Calu3 (cell line): Measurements from ENCODE around the gene CDH5. TPM values are rescaled to one million over a fixed set of nuclear protein-coding genes. Genes with fewer than 3 reads are reported as not detected.

ENCODE experiments used
- BruUV-seq: library from RNA; stranded (reverse); fragments of 400-500 nt; replicated peaks from 2 replicates; lab custom pipeline; 2021; lab: Mats Ljungman, UMichigan
- CTCF ChIA-PET: fragments of 300-600 bp; sonication (Branson Sonifier 250); formaldehyde crosslinking; loops from one replicate; lab custom pipeline; 2022; ENCODE audit warnings: antibody characterized with exemption; lab: Charles Lee
- DNase-seq: peaks from one replicate; pipeline ENCODE4 v3.0.0; 2022
- H3K27ac Mint-ChIP-seq: one replicate; pipeline ENCODE4 v1.8.0; 2022; ENCODE audit warnings: mixed read lengths; ENCODE audit not compliant: unreplicated experiment
- H3K27me3 Mint-ChIP-seq: one replicate; pipeline ENCODE4 v1.8.0; 2022; ENCODE audit warnings: mixed read lengths; ENCODE audit not compliant: unreplicated experiment
- H3K36me3 Mint-ChIP-seq: one replicate; pipeline ENCODE4 v1.8.0; 2022; ENCODE audit warnings: mild to moderate bottlenecking, moderate library complexity, mixed read lengths; ENCODE audit not compliant: insufficient read depth, unreplicated experiment
- H3K4me1 Mint-ChIP-seq: one replicate; pipeline ENCODE4 v1.8.0; 2022; ENCODE audit warnings: mild to moderate bottlenecking, low read depth, mixed read lengths; ENCODE audit not compliant: unreplicated experiment
- H3K4me3 Mint-ChIP-seq: one replicate; pipeline ENCODE4 v1.8.0; 2022; ENCODE audit warnings: mild to moderate bottlenecking, low read depth, moderate library complexity, mixed read lengths; ENCODE audit not compliant: unreplicated experiment
- H3K9me3 Mint-ChIP-seq: one replicate; pipeline ENCODE4 v1.8.0; 2022; ENCODE audit warnings: low read depth, mixed read lengths; ENCODE audit not compliant: unreplicated experiment
- intact Hi-C: fragments of 100-400 bp; cut with micrococcal nuclease; formaldehyde crosslinking; loops from one replicate; pipeline ENCODE4 v1.10.0; 2022; ENCODE audit not compliant: unreplicated experiment
- total RNA-seq: library from RNA; stranded (reverse); gene quantifications from 2 replicates; pipeline ENCODE4 v1.2.3, GENCODE V29; 2022
- TF ChIP-seq, protein P1 (sequence below): fragments of 200-600 bp; IDR thresholded peaks from one replicate; pipeline ENCODE4 v1.8.0; 2022; ENCODE audit warnings: antibody characterized with exemption; ENCODE audit not compliant: unreplicated experiment

The CDH5 gene
- total RNA-seq, 1 experiment from 2014 or later: not detected

DNA sequence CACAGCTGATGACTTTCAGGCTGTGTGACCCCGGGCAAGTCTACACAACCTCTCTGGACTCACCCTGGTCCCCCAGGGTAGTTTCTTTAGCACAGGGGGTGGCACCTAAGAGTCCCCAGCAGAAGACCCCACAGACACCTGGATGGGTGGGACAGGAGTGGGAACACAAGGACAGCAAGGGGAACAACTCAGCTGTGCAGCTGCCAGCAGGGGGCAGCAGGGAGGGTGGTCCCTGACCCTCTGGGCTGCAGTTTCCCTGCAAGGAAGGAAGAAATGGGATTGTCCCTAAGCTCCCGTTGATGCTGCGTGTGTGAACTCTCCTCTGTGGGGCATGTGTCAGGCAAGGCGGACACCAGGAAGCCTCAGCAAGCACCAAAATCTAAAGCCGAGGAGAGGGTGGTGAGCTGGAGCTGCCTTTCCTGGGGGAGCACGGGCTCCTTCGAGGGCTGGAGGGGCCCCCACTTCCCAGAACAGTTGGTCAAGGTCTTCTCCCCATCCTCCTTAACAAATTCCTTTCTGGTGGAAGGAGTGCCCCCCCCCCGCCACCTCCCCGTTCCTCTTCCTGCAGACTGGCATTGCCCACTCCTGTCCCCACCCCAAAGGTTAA lies 24.1 kb upstream of the CDH5 start:
- no TSS peak for BruUV-seq
- H3K9me3 Mint-ChIP-seq: no peaks in the 10 kb centered on the region
- DNase-seq: peak; percentile 76

DNA sequence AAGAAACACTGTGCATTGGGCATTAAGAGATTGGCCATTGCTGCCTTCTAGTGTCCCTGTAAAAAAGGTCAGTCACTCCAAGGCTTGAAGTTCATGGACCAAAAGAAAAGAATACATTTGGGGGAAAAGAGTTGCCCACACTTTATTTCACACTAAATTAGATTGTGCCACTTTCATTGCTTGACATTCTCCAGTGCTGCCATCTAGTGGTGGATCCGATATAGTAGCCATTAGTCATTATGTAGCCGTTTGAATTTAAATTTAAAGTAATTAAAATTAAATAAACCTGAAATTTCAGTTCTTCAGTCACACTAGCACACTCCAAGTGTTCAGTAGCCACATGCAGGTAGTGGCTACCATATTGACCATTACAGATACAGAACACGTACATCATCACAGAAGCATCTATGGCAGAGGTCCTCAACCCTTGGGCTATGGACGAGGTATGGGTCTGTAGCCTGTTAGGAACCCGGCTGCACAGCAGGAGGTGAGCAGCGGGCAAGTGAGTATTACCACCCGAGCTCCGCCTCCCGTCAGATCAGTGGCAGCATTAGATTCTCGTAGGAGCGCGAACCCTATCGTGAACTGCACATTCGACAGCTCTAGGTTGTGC lies 21.9 kb upstream of the CDH5 start:
- Mint-ChIP-seq H3K27me3 (peaks cover 92% of the 10 kb centered on the region), H3K9me3 (no peaks in the 10 kb centered on the region), H3K4me3 (no peak overlapping the region), H3K36me3 (no peaks in the 10 kb centered on the region), H3K4me1 (no peaks in the 10 kb centered on the region), H3K27ac (no peak overlapping the region)
- no TSS peak for BruUV-seq
- TF ChIP-seq, protein P1, sequence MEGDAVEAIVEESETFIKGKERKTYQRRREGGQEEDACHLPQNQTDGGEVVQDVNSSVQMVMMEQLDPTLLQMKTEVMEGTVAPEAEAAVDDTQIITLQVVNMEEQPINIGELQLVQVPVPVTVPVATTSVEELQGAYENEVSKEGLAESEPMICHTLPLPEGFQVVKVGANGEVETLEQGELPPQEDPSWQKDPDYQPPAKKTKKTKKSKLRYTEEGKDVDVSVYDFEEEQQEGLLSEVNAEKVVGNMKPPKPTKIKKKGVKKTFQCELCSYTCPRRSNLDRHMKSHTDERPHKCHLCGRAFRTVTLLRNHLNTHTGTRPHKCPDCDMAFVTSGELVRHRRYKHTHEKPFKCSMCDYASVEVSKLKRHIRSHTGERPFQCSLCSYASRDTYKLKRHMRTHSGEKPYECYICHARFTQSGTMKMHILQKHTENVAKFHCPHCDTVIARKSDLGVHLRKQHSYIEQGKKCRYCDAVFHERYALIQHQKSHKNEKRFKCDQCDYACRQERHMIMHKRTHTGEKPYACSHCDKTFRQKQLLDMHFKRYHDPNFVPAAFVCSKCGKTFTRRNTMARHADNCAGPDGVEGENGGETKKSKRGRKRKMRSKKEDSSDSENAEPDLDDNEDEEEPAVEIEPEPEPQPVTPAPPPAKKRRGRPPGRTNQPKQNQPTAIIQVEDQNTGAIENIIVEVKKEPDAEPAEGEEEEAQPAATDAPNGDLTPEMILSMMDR: peak; percentile 64
- CTCF ChIA-PET: interaction anchor here (0.6 to 1.2 kb wide), 6 partner anchors 9 to 69 kb away, joined by 3 to 5 read pairs (median 3); no protein-coding TSS in a partner anchor
- peak; percentile 68 for DNase-seq
- intact Hi-C loops: loop anchor here (1.0 kb wide), 1 partner anchor 70 kb away; no protein-coding TSS in a partner anchor

More for the DNA sequence above, 24.1 kb upstream of the CDH5 start:
- no peak overlapping the region for H3K27ac Mint-ChIP-seq
- H3K36me3 Mint-ChIP-seq: no peaks in the 10 kb centered on the region
- TF ChIP-seq, protein P1: peak; percentile 91
- CTCF ChIA-PET: interaction anchor here (0.6 to 1.4 kb wide), 10 partner anchors 10 to 309 kb away, joined by 3 to 8 read pairs (median 4); no protein-coding TSS in a partner anchor
- intact Hi-C loops: no loop called here
- no peak overlapping the region for H3K4me3 Mint-ChIP-seq
- no peaks in the 10 kb centered on the region for H3K4me1 Mint-ChIP-seq
- peaks cover 86% of the 10 kb centered on the region for H3K27me3 Mint-ChIP-seq

DNA sequence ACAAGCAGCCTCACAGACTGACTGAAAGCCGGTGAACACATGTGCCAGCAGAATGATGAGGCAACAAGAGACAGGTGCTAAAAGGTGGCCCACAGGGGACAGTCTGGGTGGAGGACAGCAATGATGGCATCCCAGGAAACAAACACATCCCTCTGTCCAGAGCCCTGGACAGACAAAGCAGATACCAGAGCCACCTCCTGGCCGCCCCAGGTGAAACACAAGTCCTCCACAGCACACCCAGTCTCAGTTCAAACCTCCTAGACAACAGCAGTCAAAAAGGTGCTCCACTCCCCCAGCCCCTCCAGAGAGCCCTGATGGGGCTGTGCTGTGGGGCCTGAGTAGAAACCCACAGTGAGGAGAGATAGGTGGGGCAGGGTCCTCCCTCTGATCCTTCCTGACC lies 20.3 kb upstream of the CDH5 start:
- Mint-ChIP-seq H3K27me3 (peaks cover 96% of the 10 kb centered on the region), H3K4me1 (no peaks in the 10 kb centered on the region), H3K9me3 (no peaks in the 10 kb centered on the region), H3K27ac (no peak overlapping the region), H3K36me3 (no peaks in the 10 kb centered on the region), H3K4me3 (no peak overlapping the region)
- CTCF ChIA-PET: no interaction called here
- intact Hi-C loops: no loop called here
- DNase-seq: no peak
- BruUV-seq: no TSS peak
- TF ChIP-seq, protein P1: no peak

DNA sequence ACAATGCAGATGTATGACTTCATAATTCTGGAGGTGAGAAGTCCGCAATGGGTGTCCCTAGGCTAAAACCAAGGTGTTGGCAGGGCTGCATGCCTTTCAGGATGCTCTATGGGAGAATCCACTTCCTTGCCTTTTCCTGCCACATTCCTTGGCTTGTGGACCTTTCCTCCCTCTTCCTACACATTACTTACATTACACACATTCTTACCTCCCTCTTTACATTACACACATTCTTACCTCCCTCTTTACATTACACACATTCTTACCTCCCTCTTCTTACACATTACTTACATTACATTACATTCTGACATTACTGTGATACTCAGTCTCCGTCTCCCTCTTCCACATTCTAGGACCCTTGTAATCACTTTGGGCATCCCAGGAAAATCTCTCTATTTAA lies 14.2 kb upstream of the CDH5 start:
- TF ChIP-seq, protein P1: no peak
- Mint-ChIP-seq H3K27me3 (peaks cover 93% of the 10 kb centered on the region), H3K36me3 (no peaks in the 10 kb centered on the region), H3K4me1 (no peaks in the 10 kb centered on the region), H3K9me3 (no peaks in the 10 kb centered on the region), H3K27ac (no peak overlapping the region), H3K4me3 (no peak overlapping the region)
- CTCF ChIA-PET: interaction anchor here (1.8 kb wide), 1 partner anchor 8 kb away, joined by 5 read pairs; no protein-coding TSS in a partner anchor
- BruUV-seq: no TSS peak
- no peak for DNase-seq
- intact Hi-C loops: no loop called here
